ENCODE data around the gene PRSS50. TPM values are rescaled to one million over a fixed set of nuclear protein-coding genes. Genes with fewer than 3 reads are reported as not detected.
A peak's percentile ranks its signal among the peaks of the same experiment; 100 is the strongest.

PRSS50 gene
- total RNA-seq, 1 donor from 2014 or later, result not detected

- DNase-seq, result no peak
Measured at GRCh38 chr3:46669191-46669999, 48.3 kb downstream of the PRSS50 start.

GRCh38 chr3:46668591-46668990 lies 49.1 kb downstream of the PRSS50 start:
- no peak for DNase-seq

- DNase-seq, result no peak
Measured at GRCh38 chr3:46668116-46668515, 49.6 kb downstream of the PRSS50 start.

- no peak for DNase-seq
Measured at GRCh38 chr3:46667657-46668056, 50.0 kb downstream of the PRSS50 start.

GRCh38 chr3:46667061-46667621 lies 50.5 kb downstream of the PRSS50 start:
- DNase-seq, result no peak

- DNase-seq, result no peak
Measured at GRCh38 chr3:46666453-46666845, 51.2 kb downstream of the PRSS50 start.

- no peak for DNase-seq
Measured at GRCh38 chr3:46665763-46666452, 51.8 kb downstream of the PRSS50 start.

GRCh38 chr3:46664971-46665762 lies 52.5 kb downstream of the PRSS50 start:
- no peak for DNase-seq

GRCh38 chr3:46664188-46664970 lies 53.3 kb downstream of the PRSS50 start:
- DNase-seq, result no peak

- DNase-seq, result peak; percentile 87
Measured at GRCh38 chr3:46663591-46664135, 54.0 kb downstream of the PRSS50 start.

- no peak for DNase-seq
Measured at GRCh38 chr3:46662771-46663551, 54.7 kb downstream of the PRSS50 start.

Other genes with a start within 250 kb of the PRSS50 start
- gene RTP3, start 219.9 kb downstream of the PRSS50 start, total RNA-seq, result not detected in 2 replicates
- gene LRRC2, start 151.6 kb downstream of the PRSS50 start, total RNA-seq, result under 0.01 and 0.09 TPM in 2 replicates
- gene FAM240A, start 105.3 kb downstream of the PRSS50 start, total RNA-seq, result not detected in 2 replicates
- gene ALS2CL, start 24.2 kb downstream of the PRSS50 start, total RNA-seq, result 7.5 and 8.5 TPM in 2 replicates
- 0.17 TPM in 1 of 2 replicates, not detected in the other for gene TMIE, start 16.5 kb downstream of the PRSS50 start, total RNA-seq
- 0.14 TPM in 1 of 2 replicates, not detected in the other for gene MYL3, start 145.6 kb upstream of the PRSS50 start, total RNA-seq
- 0.19 and 0.85 TPM in 2 replicates for gene PTH1R, start 159.9 kb upstream of the PRSS50 start, total RNA-seq